DOHH2 (cell line): Measurements from ENCODE around the gene MSH2.

ENCODE experiments used
- EZH2phosphoT487 ChIP-seq: fragments of 200-600 bp; sonication (generic); IDR thresholded peaks from 2 replicates; pipeline ENCODE4 v1.6.1; 2017; ENCODE audit warnings: borderline replicate concordance, mild to moderate bottlenecking, antibody characterized with exemption, low read length, moderate library complexity, mixed read lengths
- TF ChIP-seq, protein P1 (sequence below): fragments of 200-600 bp; sonication (generic); IDR thresholded peaks from one replicate; pipeline ENCODE4 v1.5.1; 2014; ENCODE audit warnings: antibody characterized with exemption, mild to moderate bottlenecking, low read depth, low read length; ENCODE audit not compliant: poor library complexity, severe bottlenecking

DNA sequence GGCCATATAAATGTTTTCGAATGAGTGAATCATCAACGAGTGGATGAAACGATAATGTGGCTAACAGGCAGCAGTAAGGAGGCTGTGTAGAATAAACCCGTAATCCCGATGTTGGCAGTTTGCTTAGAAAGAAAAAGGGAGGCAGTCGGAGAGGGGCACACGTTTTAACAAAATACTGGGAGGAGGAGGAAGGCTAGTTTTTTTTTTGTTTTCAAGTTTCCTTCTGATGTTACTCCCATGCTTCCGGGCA is 476 bp upstream of the MSH2 start:
- TF ChIP-seq, protein P1, sequence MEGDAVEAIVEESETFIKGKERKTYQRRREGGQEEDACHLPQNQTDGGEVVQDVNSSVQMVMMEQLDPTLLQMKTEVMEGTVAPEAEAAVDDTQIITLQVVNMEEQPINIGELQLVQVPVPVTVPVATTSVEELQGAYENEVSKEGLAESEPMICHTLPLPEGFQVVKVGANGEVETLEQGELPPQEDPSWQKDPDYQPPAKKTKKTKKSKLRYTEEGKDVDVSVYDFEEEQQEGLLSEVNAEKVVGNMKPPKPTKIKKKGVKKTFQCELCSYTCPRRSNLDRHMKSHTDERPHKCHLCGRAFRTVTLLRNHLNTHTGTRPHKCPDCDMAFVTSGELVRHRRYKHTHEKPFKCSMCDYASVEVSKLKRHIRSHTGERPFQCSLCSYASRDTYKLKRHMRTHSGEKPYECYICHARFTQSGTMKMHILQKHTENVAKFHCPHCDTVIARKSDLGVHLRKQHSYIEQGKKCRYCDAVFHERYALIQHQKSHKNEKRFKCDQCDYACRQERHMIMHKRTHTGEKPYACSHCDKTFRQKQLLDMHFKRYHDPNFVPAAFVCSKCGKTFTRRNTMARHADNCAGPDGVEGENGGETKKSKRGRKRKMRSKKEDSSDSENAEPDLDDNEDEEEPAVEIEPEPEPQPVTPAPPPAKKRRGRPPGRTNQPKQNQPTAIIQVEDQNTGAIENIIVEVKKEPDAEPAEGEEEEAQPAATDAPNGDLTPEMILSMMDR, result no peak
- TF ChIP-seq EZH2phosphoT487, result no peak
